K562 (cell line): ENCODE results near the gene FTSJ3. TPM values are rescaled to one million over a fixed set of nuclear protein-coding genes. Genes with fewer than 3 reads are reported as not detected.

Experiments used
- ARID2 ChIP-seq: fragments of 450-650 bp; IDR thresholded peaks from 2 replicates; pipeline ENCODE4 v1.6.1; 2017; ENCODE audit warnings: antibody characterized with exemption, mild to moderate bottlenecking
- CHCHD3 ChIP-seq: fragments of 250-450 bp; sonication (Bioruptor Pico); IDR thresholded peaks from 2 replicates; pipeline ENCODE4 v2.1.2; 2022; ENCODE audit warnings: mild to moderate bottlenecking
- DIDO1 ChIP-seq: fragments of 450-650 bp; IDR thresholded peaks from 2 replicates; pipeline ENCODE4 v1.6.1; 2016; ENCODE audit warnings: low read depth, missing biosample characterization, missing genetic modification characterization
- GABPB2 ChIP-seq: fragments of 250-450 bp; sonication (Bioruptor Pico); conservative IDR thresholded peaks from 2 replicates; pipeline ENCODE4 v1.5.1; 2021; ENCODE audit warnings: mild to moderate bottlenecking
- GTF2E2 ChIP-seq: fragments of 200-800 bp; sonication (Bioruptor generic); IDR thresholded peaks from 2 replicates; pipeline ENCODE4 v1.6.1; 2016; ENCODE audit warnings: missing genetic modification characterization, missing compliant biosample characterization
- HSF4 ChIP-seq: fragments of 250-450 bp; sonication (Bioruptor Pico); IDR thresholded peaks from 2 replicates; pipeline ENCODE4 v2.1.2; 2022; ENCODE audit warnings: mild to moderate bottlenecking, moderate library complexity, borderline replicate concordance
- MYNN ChIP-seq, 2 experiments: sonication (generic); formaldehyde crosslinking in 1 of 2; IDR thresholded peaks; 2 replicates each; pipeline versions ENCODE4 v1.5.0 to v1.6.1; 2016 to 2020; ENCODE audit warnings: antibody characterized with exemption in 1 of 2, missing genetic modification reagents in 1 of 2
- NFATC3 ChIP-seq: fragments of 450-650 bp; IDR thresholded peaks from 2 replicates; pipeline ENCODE4 v1.6.1; 2017; ENCODE audit warnings: mild to moderate bottlenecking
- NFE2 ChIP-seq: IDR thresholded peaks from 2 replicates; pipeline ENCODE4 v1.6.1; 2014; ENCODE audit warnings: antibody characterized with exemption, low read depth
- NR2C2 ChIP-seq, 2 experiments: fragments of 200-800 bp in 1 of 2; sonication (Bioruptor generic) in 1 of 2; sonication (generic) in 1 of 2; formaldehyde crosslinking in 1 of 2; IDR thresholded peaks; 2 replicates each; pipeline versions ENCODE4 v1.6.1 to v1.8.0; 2016 to 2022; ENCODE audit warnings: mild to moderate bottlenecking in 1 of 2, missing compliant biosample characterization in 1 of 2, missing genetic modification characterization in 1 of 2, missing genetic modification reagents in 1 of 2
- NRF1 ChIP-seq, 2 experiments: fragments of 450-650 bp; IDR thresholded peaks in 1 of 2; conservative IDR thresholded peaks in 1 of 2; 2 replicates each; pipeline ENCODE4 v1.6.1; 2014; ENCODE audit warnings: mild to moderate bottlenecking in 2 of 2
- POLR3G ChIP-seq: IDR thresholded peaks from 2 replicates; pipeline ENCODE4 v1.6.1; 2011; ENCODE audit not compliant: insufficient read length, insufficient replicate concordance; ENCODE audit errors: extremely low read depth
- PRPF4 ChIP-seq: fragments of 200-400 bp; formaldehyde crosslinking; IDR thresholded peaks from one replicate; pipeline ENCODE4 v1.6.1; 2017; ENCODE audit warnings: low read length, low read depth, mild to moderate bottlenecking; ENCODE audit not compliant: insufficient read depth, poor library complexity, severe bottlenecking
- RBM15 ChIP-seq: fragments of 200-400 bp; formaldehyde crosslinking; IDR thresholded peaks from 2 replicates; pipeline ENCODE4 v1.6.1; 2018; ENCODE audit warnings: mild to moderate bottlenecking, low read length, moderate library complexity; ENCODE audit not compliant: insufficient read depth
- RBM17 ChIP-seq: fragments of 200-400 bp; formaldehyde crosslinking; IDR thresholded peaks from 2 replicates; pipeline ENCODE4 v1.6.1; 2017; ENCODE audit warnings: low read depth, mild to moderate bottlenecking, low read length, borderline replicate concordance
- SP2 ChIP-seq: IDR thresholded peaks from 2 replicates; pipeline ENCODE4 v1.6.1; 2011; ENCODE audit warnings: mild to moderate bottlenecking, low read depth, low read length, moderate library complexity; ENCODE audit not compliant: poor library complexity, severe bottlenecking; ENCODE audit errors: extremely low read depth
- YBX1 ChIP-seq: fragments of 450-650 bp; IDR thresholded peaks from 2 replicates; pipeline ENCODE4 v1.7.1; 2016; ENCODE audit warnings: mild to moderate bottlenecking
- ZNF76 ChIP-seq: fragments of 250-450 bp; sonication (Bioruptor Pico); IDR thresholded peaks from 2 replicates; pipeline ENCODE4 v1.4.0; 2020; ENCODE audit warnings: mild to moderate bottlenecking, moderate library complexity, borderline replicate concordance
- ZNF766 ChIP-seq: fragments of 200-800 bp; sonication (Bioruptor generic); conservative IDR thresholded peaks from 2 replicates; pipeline ENCODE4 v1.6.1; 2016; ENCODE audit warnings: missing genetic modification characterization, missing compliant biosample characterization
- polyA plus RNA-seq, 8 experiments: library from polyadenylated mRNA; depleted of rRNA in 4 of 8; stranded (reverse) in 5 of 8; unstranded in 3 of 8; fragments of >200 nt; fragmentation: Nextera tagmentation in 2 of 8; fragmentation: Illumina TruSeq in 1 of 8; extraction: Ambion mirVana in 2 of 8; extraction: Trizol in 1 of 8; gene quantifications; 2 replicates each; pipeline versions ENCODE4 v1.2.1 to v1.2.3, GENCODE V29; 2011 to 2014; ENCODE audit warnings: inconsistent platforms in 1 of 8, missing spikeins in 1 of 8
- total RNA-seq, 7 experiments: library from RNA; depleted of rRNA in 6 of 7; stranded (reverse); fragments of >200 nt in 6 of 7; fragmentation: Illumina TruSeq in 2 of 7; extraction: Trizol in 2 of 7; gene quantifications; 2 replicates each; pipeline versions ENCODE4 v1.2.1 to v1.2.3, GENCODE V29; 2011 to 2021; ENCODE audit warnings: low replicate concordance in 1 of 7
- TF ChIP-seq, protein P1 (sequence below): sonication (generic); formaldehyde crosslinking; IDR thresholded peaks from 2 replicates; pipeline ENCODE4 v1.8.0; 2023; ENCODE audit warnings: mild to moderate bottlenecking, missing genetic modification reagents
- TF ChIP-seq, protein P2 (sequence below): fragments of 450-650 bp; formaldehyde crosslinking; IDR thresholded peaks from 2 replicates; pipeline ENCODE4 v1.4.0; 2020; ENCODE audit warnings: mild to moderate bottlenecking, moderate library complexity
- TF ChIP-seq, protein P3 (sequence below): fragments of 250-450 bp; sonication (Bioruptor Pico); IDR thresholded peaks from 2 replicates; pipeline ENCODE4 v1.9.0; 2021; ENCODE audit warnings: mild to moderate bottlenecking
- TF ChIP-seq, protein P4 (sequence below): sonication (generic); formaldehyde crosslinking; IDR thresholded peaks from 2 replicates; pipeline ENCODE4 v1.8.1; 2023; ENCODE audit warnings: mild to moderate bottlenecking, missing genetic modification reagents

Gene FTSJ3
- total and polyA plus RNA-seq, 9 of the 15 experiments (the other 6 are each of a cell fraction or from before 2014, with no cell fraction given): 18.0 to 65.6 (median 52.4) TPM

DNA sequence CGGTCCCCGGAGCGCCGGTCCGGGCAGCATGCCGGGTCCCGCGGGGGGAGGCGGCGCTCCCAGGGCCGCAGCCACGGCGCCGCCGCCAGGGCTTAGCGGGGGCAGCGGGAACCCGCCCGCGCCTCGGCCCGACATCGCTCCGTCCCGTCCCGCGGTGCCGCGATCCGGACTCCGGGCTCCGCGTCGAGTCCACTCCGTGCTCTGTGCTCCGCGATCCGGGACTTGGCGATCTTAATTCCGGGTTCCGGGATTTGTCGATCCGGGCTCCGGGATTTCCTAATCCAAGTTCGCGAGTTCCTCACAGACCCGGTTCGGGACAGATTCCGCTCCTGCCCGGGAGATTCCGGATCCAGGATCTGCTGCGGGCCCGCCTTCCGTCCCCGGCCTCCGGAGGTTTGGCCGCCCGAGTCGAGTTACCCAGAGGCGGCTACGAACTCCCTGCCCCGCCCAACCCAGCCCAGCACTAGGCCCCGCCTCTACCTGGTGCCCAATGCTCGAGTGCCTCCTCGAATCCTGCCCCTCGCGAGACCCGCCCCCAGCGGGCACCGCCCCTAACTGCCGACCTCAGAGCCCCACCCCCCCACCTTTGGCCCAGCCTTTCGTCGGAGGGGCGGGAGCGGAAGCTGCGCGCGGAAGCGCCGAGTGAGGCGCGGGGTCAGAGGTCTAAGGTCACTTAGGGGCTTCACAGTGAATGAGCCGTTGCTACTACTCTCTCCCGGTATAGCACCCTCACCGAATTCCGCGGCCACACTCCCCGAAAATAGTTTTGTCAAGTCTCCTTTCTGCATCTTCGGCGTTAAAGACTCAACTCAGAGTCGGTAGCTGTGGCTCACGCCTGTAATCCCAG, 15.3 kb upstream of the FTSJ3 start, which contains the start of gene SMARCD2 (continued):
- TF ChIP-seq, protein P1, sequence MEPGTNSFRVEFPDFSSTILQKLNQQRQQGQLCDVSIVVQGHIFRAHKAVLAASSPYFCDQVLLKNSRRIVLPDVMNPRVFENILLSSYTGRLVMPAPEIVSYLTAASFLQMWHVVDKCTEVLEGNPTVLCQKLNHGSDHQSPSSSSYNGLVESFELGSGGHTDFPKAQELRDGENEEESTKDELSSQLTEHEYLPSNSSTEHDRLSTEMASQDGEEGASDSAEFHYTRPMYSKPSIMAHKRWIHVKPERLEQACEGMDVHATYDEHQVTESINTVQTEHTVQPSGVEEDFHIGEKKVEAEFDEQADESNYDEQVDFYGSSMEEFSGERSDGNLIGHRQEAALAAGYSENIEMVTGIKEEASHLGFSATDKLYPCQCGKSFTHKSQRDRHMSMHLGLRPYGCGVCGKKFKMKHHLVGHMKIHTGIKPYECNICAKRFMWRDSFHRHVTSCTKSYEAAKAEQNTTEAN (CRISPR knock-in tag): no peak
- TF ChIP-seq, protein P2, sequence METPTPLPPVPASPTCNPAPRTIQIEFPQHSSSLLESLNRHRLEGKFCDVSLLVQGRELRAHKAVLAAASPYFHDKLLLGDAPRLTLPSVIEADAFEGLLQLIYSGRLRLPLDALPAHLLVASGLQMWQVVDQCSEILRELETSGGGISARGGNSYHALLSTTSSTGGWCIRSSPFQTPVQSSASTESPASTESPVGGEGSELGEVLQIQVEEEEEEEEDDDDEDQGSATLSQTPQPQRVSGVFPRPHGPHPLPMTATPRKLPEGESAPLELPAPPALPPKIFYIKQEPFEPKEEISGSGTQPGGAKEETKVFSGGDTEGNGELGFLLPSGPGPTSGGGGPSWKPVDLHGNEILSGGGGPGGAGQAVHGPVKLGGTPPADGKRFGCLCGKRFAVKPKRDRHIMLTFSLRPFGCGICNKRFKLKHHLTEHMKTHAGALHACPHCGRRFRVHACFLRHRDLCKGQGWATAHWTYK (CRISPR knock-in tag): peak; percentile 57; the same call in 1 of the 2 replicates
- peak; percentile 64 for TF ChIP-seq MYNN (IDR thresholded peaks at IDR 0.05)
- no peak for TF ChIP-seq MYNN (CRISPR knock-in tag; IDR thresholded peaks at IDR 0.05)
- no peak for TF ChIP-seq CHCHD3 (CRISPR knock-in tag)
- no peak for TF ChIP-seq SP2
- TF ChIP-seq, protein P3, sequence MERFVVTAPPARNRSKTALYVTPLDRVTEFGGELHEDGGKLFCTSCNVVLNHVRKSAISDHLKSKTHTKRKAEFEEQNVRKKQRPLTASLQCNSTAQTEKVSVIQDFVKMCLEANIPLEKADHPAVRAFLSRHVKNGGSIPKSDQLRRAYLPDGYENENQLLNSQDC (CRISPR knock-in tag): peak; percentile 51; the same call in 1 of the 2 replicates
- peak; percentile 86 to 88 for TF ChIP-seq NRF1 (conservative IDR thresholded peaks at IDR 0.05 in 1 of 2, IDR thresholded peaks at IDR 0.05 in 1 of 2)
- peak; percentile 83 for TF ChIP-seq DIDO1
- no peak for TF ChIP-seq NFATC3
- TF ChIP-seq NFE2: no peak
- no peak for TF ChIP-seq YBX1
- peak; percentile 69 for TF ChIP-seq PRPF4
- TF ChIP-seq HSF4: 0 out of 2 replicates have a peak, but pooled peaks have one; percentile 24
- peak; percentile 59 for TF ChIP-seq ZNF766
- TF ChIP-seq, protein P4, sequence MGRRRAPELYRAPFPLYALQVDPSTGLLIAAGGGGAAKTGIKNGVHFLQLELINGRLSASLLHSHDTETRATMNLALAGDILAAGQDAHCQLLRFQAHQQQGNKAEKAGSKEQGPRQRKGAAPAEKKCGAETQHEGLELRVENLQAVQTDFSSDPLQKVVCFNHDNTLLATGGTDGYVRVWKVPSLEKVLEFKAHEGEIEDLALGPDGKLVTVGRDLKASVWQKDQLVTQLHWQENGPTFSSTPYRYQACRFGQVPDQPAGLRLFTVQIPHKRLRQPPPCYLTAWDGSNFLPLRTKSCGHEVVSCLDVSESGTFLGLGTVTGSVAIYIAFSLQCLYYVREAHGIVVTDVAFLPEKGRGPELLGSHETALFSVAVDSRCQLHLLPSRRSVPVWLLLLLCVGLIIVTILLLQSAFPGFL (CRISPR knock-in tag): 0 out of 2 replicates have a peak, but pooled peaks have one; percentile 55
- TF ChIP-seq ARID2: no peak
- TF ChIP-seq ZNF76 (CRISPR knock-in tag): peak; percentile 91
- TF ChIP-seq POLR3G: no peak
- TF ChIP-seq NR2C2 (CRISPR knock-in tag; IDR thresholded peaks at IDR 0.05): peak; percentile 99
- peak; percentile 100 for TF ChIP-seq NR2C2 (tag; IDR thresholded peaks at IDR 0.05)
- TF ChIP-seq GABPB2 (CRISPR knock-in tag): 0 out of 2 replicates have a peak, but pooled peaks have one; percentile 20
- TF ChIP-seq RBM15: no peak
- TF ChIP-seq GTF2E2 (tag): 0 out of 2 replicates have a peak, but pooled peaks have one; percentile 72
- TF ChIP-seq RBM17: no peak
